ENCODE results near the gene SRRM4.
A peak's percentile ranks its signal among the peaks of the same experiment; 100 is the strongest.
"Not testable (repeated sequence)": the region's sequence is repeated elsewhere in the genome, so short reads cannot be mapped to it uniquely, and the experiment has no call there.

SRRM4 gene

DNA sequence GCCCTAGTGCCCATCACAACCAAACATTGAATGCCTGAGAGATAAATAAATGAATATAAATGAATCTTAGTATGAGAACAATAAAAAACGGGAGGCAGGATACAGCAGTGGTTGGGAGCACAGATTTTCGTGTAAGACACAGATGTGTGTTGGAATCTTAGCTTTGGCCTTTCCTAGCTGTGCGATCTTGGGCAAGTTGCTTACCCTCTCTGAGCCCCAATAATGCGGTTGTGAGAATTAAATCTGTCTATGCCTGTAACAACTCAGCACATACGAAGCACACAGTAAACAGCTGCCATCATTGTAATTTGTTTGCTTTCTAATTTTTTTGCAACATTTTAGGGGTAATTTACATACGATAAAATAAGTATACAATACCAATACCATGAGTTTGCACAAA, 89.8 kb downstream of the SRRM4 start:
- DNase-seq = no peak

GRCh38 chr12:119071638-119072231, 90.4 kb downstream of the SRRM4 start:
- no peak for DNase-seq

DNA sequence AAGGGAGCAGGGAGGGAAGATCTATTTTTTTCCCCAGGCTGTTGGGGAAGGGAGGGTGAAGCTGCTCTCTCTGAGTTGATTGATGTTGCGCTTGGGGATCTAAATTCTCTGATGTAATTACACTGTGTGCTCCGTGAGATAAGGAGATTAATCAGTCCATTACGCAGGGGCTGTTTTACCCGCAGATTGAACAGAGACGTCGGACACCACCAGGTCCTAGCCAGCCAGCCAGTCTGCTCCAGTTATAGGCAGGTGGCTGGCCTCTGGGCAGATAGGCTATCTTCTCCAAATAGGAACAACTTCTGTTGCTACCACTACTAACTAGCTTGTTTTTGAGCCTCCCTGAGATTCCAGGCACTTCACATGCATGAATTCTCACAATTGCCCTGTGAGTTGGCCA, 91.1 kb downstream of the SRRM4 start:
- no peak for DNase-seq

DNA sequence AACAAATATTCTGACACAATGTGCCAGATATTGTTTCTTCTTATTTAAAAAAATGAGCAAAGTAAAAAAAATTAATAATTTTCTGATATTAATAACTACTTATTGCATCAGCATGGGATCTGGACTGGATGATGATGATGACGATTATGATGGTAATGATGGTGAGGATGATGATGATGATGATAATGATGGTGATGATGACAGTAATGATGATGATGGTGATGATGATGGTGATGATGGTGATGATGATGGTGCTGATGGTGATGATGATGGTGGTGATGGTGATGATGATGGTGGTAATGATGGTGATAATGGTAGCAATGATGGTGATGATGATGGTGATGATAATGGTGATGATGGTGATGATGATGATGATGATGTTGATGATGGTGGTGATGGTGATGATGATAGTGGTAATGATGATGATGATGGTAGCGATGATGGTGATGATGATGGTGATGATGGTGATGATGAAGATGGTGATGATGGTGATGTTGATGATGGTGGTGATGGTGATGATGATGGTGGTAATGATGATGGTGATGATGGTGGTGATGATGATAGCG, 94.0 kb downstream of the SRRM4 start:
- DNase-seq = no peak

DNA sequence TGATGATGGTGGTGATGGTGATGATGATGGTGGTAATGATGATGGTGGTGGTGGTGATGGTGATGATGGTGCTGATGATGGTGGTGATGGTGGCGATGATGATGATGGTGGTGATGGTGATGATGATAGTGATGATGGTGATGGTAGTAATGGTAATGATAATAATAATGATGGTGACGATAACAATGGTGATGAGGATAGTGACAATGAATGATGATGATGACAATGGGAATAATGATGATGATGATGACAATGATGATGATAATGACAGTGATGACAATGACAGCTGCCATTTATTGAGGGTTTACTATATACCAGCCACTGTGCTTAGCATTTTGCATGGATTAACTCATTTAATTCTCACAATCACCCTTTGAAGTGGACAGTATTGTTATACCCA, 94.6 kb downstream of the SRRM4 start:
- no peak for DNase-seq

DNA sequence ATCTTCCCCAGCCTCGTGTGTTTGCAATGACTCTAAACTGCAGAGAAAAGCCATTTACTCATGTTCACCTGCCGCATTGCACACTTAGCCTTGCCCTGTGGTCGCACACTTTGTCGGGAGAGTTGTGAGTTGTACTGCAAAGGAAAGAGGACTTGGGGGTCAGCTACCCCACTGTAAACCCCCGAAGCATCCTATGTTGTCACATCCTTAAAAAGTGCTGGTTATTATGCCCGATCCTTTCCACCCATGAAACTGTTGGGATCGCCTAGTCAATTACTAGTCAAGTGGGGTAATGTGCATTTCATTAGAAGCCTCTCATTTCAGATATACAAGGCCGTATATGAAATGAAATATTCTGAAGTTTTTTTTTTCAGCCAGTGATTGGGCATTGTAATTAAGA, 98.2 kb downstream of the SRRM4 start:
- no peak for DNase-seq

GRCh38 chr12:119082016-119082415, 100.7 kb downstream of the SRRM4 start:
- DNase-seq = no peak

GRCh38 chr12:119082496-119082895, 101.2 kb downstream of the SRRM4 start:
- no peak for DNase-seq

DNA sequence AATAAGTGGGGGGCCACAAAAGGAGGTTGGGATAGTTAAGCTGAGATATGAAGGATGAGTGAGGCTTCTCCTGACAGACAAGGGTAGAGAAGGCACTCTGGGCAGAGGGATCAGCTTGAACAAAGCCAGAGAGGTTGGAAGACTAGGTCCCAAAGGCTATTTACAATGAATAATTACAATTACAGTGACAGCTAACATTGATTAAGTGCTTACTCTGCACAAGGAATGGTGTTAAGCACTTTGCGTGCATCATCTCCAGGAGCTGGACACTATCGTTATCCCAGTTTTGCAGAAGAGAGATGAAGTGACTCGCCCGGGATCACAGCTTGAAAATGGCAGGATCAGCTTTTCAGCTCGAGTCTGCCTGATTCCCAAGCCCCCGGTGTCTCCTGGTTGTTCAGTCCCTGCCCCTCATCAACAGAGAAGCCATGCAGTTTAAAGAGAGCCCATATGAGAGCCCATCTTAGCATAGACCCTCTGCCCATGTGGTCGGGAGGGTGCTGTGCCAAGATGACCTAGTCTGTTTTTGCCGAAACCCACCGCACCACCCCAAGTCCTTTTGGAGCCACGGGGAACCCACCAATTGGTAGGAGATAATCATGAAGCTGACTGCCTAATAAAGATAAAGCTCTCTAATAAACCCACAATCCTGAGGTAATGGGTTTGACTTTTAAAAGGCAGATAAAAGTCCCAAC, 107.5 kb downstream of the SRRM4 start:
- DNase-seq = no peak

- no peak for DNase-seq
Measured at GRCh38 chr12:119089380-119090013, 108.2 kb downstream of the SRRM4 start.

DNA sequence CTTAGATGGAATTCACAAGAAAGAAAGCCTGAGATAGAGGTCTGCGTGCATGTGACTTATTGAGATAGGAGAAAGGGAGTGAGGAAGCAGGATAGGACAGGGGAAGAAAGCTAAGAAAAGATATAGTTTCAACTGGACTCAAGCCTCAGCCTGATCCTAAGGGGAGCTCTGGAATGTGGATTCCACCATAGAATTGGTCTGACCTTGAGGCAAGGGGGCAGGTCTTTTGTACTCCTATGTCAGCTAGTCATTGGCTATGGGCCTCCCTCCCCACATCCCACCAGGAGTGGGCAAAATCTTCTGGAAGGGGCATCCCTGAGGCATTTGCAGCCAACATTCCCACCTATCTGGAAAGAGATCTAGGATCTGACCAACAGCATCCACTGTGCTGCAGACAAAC, 108.9 kb downstream of the SRRM4 start:
- DNase-seq = no peak

DNA sequence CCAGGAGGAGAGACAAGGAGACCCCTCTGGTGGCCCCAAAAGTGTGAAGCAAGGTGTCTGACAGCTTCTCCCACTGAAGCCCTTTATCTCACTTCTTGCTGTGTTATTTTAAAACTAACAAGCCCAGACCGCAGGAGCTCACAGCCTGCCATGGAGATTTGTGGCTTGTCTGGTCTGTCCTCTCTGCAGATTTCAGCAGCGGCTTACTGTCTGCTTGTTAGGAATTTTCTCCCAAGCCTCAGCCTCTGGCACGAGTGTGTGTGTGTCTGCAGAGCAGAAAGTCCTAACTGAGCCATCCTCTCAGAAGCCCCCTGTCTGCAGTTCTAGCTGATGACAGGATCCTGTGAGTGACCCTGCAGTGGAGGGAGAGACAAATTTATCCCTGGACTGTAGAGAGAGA, 109.5 kb downstream of the SRRM4 start:
- DNase-seq = no peak

GRCh38 chr12:119096429-119097202, 115.3 kb downstream of the SRRM4 start:
- no peak for DNase-seq

DNA sequence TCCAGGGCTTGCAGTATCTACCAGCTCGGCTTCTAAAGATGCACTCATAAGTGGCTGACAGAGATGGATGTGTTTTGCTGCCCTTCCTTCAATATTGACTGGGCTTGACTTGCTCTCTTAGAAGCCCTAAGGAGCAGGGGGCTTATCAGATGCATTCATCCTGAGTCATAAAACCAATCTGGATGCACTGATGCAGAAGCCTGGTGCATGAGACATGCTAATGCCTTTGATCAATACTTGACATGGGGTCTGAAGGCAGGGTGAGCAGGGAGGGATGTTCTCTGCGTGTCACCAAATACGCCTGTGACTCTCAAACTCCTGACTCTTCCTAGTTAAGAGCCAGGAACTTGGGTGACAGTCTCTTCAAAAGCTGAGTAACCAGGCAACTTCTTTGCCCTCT, 119.6 kb downstream of the SRRM4 start:
- no peak for DNase-seq

DNA sequence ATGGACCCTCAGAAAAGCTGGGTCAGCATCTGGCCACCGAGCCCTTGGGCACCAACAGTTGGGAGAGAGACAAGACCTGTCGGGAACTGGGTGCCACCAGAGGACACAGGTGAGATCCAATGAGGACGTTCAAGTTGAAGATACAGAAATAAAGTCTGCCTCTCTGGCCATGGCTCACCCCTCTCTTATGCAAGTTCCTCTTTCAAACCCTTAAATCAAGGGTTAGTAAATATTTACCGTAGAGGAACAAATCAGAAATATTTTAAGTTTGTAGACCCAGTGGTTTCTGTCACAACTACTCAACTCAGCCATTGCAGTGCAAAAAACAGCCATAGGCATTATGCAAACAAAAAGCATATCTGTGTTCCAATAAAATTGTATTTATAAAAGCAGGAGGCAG, 120.9 kb downstream of the SRRM4 start:
- no peak for DNase-seq

GRCh38 chr12:119102714-119103113, 121.4 kb downstream of the SRRM4 start:
- DNase-seq = no peak

DNA sequence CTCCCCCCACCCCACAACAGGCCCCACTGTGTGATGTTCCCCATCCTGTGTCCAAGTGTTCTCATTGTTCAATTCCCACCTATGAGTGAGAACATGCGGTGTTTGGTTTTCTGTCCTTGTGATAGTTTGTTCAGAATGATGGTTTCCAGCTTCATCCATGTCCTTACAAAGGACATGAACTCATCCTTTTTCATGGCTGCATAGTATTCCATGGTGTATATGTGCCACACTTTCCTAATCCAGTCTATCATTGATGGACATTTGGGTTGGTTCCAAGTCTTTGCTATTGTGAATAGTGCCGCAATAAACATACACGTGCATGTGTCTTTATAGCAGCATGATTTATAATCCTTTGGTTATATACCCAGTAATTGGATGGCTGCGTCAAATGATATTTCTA, 123.6 kb downstream of the SRRM4 start:
- DNase-seq = not testable (repeated sequence)

DNA sequence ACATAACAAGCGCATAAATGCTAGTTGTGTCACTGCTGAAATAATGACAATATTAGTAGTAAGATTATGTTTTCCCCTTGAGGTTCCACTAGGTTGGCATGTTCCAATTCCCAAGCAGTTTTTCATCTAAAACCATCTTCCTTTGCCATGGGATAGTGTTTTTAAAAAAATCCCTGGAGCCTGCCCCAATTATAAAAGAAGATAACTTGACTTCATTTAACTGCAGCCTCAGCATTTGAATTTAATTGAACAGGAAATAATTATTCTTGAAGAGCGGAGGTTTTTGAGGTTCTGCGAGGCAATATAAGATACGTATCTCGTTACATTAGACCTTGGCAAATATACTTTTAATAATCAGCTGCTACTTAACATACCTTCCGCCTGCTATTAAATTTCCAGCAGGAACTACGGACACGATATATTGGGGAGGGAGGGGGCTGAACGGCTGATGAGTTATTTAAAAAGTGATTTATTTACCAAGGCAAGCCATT, 132.2 kb downstream of the SRRM4 start:
- DNase-seq = no peak

- no peak for DNase-seq
Measured at GRCh38 chr12:119114294-119114693, 133.0 kb downstream of the SRRM4 start.

- DNase-seq = peak; percentile 9
Measured at GRCh38 chr12:119115296-119115905, 134.1 kb downstream of the SRRM4 start.

DNA sequence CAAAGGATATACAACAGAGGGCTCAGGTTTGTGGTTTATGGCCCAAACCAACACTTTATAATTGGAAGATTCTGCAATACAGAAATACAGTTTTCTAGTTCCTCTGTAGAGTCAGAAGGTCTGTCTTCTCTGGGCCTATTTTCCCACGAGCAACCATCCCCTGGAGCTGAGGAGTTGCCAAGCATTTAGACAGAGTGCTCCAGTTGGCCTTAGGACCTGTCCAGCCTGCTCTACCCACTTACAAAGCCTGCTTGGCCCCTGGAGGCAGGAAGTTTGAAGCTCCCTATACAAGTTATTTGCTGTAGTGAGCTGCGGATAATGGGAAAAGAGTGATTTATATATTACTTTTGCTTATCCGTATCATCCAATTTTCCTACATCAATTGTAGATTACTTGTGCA, 136.6 kb downstream of the SRRM4 start:
- DNase-seq = no peak

DNA sequence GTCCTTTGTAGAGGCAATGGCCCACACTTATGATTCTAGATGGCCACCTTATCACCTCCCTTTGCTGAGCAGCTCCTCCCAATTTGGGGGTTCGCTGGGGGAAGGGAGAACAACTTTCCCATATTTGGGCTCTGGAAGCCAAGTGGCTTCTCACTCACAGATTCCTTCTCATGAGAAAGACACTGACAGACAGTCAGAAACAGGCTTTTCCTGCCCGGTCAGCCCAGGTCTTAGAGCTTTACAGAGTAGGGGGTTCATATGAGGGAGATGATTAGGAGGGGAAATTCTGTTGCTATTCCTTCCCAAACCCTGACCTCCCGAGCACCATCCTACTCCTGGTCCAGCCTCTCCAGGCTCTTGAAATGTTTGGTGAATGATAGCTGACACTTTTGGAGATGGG, 137.3 kb downstream of the SRRM4 start:
- DNase-seq = no peak

DNA sequence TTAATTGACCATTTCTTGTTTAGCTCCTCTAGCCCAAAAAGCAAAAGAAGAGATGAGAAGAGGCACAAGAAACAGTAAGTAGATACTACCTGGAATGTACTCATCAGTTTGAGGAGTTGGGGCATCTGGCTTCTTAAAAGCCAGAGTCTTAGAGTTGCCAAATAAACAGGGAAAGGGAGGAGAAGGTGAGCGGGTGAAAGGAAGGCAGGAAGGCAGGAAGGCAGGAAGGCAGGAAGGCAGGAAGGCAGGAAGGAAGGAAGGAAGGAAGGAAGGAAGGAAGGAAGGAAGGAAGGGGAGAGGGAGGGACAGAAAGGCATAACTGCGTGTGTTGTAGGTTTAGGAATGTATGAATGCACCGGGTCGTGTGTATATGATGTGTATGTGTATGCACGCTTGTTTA, 140.7 kb downstream of the SRRM4 start:
- no peak for DNase-seq

All from NCI-H1048 (cell line).